Fibroblast of lung (primary cell): ENCODE results near the gene RET. TPM values are rescaled to one million over a fixed set of nuclear protein-coding genes. Genes with fewer than 3 reads are reported as not detected.

Source experiments
- DNase-seq, 2 donors: peaks; one replicate each; pipeline versions ENCODE4 v3.0.0 to v3.0.0-alpha.2; 2010; ENCODE audit warnings: low read depth in 2 of 2
- H2AFZ ChIP-seq: 2 replicates; pipeline ENCODE4 v1.5.1; 2012; ENCODE audit warnings: low read length, control low read depth, inconsistent platforms
- H3K27ac ChIP-seq: 2 replicates; pipeline ENCODE4 v1.5.1; 2011; ENCODE audit warnings: low read length, control low read depth; ENCODE audit not compliant: insufficient read depth
- H3K27me3 ChIP-seq: 2 replicates; pipeline ENCODE4 v1.5.1; 2011; ENCODE audit warnings: mild to moderate bottlenecking, low read length; ENCODE audit not compliant: control insufficient read depth, insufficient read depth
- H3K36me3 ChIP-seq: 2 replicates; pipeline ENCODE4 v1.5.1; 2011; ENCODE audit warnings: low read length; ENCODE audit not compliant: control insufficient read depth, insufficient read depth
- H3K4me1 ChIP-seq: 2 replicates; pipeline ENCODE4 v1.5.1; 2011; ENCODE audit warnings: low read length; ENCODE audit not compliant: control insufficient read depth, insufficient read depth; ENCODE audit errors: extremely low read depth
- H3K4me2 ChIP-seq: 2 replicates; pipeline ENCODE4 v1.5.1; 2011; ENCODE audit warnings: low read length, control low read depth; ENCODE audit not compliant: insufficient read depth; ENCODE audit errors: extremely low read depth
- H3K4me3 ChIP-seq, 4 experiments: fragments of 200-600 bp in 1 of 4; sonication (generic) in 1 of 4; replicated peaks in 1 of 4; 2 replicates each; pipeline ENCODE4 v1.5.1; 2011 to 2016; ENCODE audit warnings: low read length in 4 of 4, low read depth in 3 of 4, mild to moderate bottlenecking in 3 of 4, control low read depth in 2 of 4, inconsistent platforms in 1 of 4, mixed read lengths in 1 of 4; ENCODE audit not compliant: insufficient read depth in 1 of 4; ENCODE audit errors: control extremely low read depth in 1 of 4
- H3K79me2 ChIP-seq: 2 replicates; pipeline ENCODE4 v1.5.1; 2012; ENCODE audit warnings: mild to moderate bottlenecking, low read length, inconsistent platforms; ENCODE audit not compliant: control insufficient read depth, insufficient read depth
- H3K9ac ChIP-seq: 2 replicates; pipeline ENCODE4 v1.5.1; 2011; ENCODE audit warnings: mild to moderate bottlenecking, low read length, control low read depth; ENCODE audit not compliant: insufficient read depth
- H3K9me3 ChIP-seq: 2 replicates; pipeline ENCODE4 v1.5.1; 2012; ENCODE audit warnings: low read depth, low read length; ENCODE audit not compliant: control insufficient read depth, insufficient read depth
- H4K20me1 ChIP-seq: 2 replicates; pipeline ENCODE4 v1.5.1; 2011; ENCODE audit warnings: low read length; ENCODE audit not compliant: control insufficient read depth, insufficient read depth; ENCODE audit errors: extremely low read depth
- CTCF ChIP-seq, 2 donors: IDR thresholded peaks in 1 of 2; conservative IDR thresholded peaks in 1 of 2; 1 replicate in 1 of 2; 2 replicates in 1 of 2; pipeline ENCODE4 v1.5.1; 2011 to 2012; ENCODE audit warnings: low read length in 2 of 2, control low read depth in 1 of 2, inconsistent platforms in 1 of 2, low read depth in 1 of 2, mild to moderate bottlenecking in 1 of 2
- EZH2 ChIP-seq: IDR thresholded peaks from 2 replicates; pipeline ENCODE4 v1.5.1; 2012; ENCODE audit warnings: low read length, control low read depth, mild to moderate bottlenecking; ENCODE audit errors: missing control alignments
- polyA plus RNA-seq, 2 donors: library from polyadenylated mRNA; depleted of rRNA in 1 of 2; stranded (reverse) in 1 of 2; unstranded in 1 of 2; fragments of >200 nt; gene quantifications; 2 replicates each; pipeline ENCODE4 v1.2.1, GENCODE V29; 2011 to 2012; ENCODE audit warnings: missing spikeins in 1 of 2
- total RNA-seq: library from RNA; depleted of rRNA; stranded (reverse); fragments of >200 nt; gene quantifications from 2 replicates; pipeline ENCODE4 v1.2.1, GENCODE V29; 2014

RET gene
- total and polyA plus RNA-seq, 2 donors (not counting 1 experiment from before 2014, with no cell fraction given) = 0.08 to 0.83 TPM

GRCh38 chr10:43083764-43084163 lies 6.9 kb downstream of the RET start:
- Histone ChIP-seq H3K79me2 (no peaks in the 10 kb centered on the region), H3K4me2 (no peak overlapping the region), H3K27me3 (no peaks in the 10 kb centered on the region), H3K4me1 (no peaks in the 10 kb centered on the region), H3K4me3 (no peak overlapping the region), H3K27ac (no peak overlapping the region), H3K9ac (no peak overlapping the region), H4K20me1 (no peaks in the 10 kb centered on the region), H3K9me3 (no peaks in the 10 kb centered on the region), H3K36me3 (no peaks in the 10 kb centered on the region), H2AFZ (no peak overlapping the region)
- no peak for DNase-seq
- TF ChIP-seq EZH2 (no peak), CTCF (conservative IDR thresholded peaks at IDR 0.05 in 1 of 2, IDR thresholded peaks at IDR 0.05 in 1 of 2; ENCODE audit: low read depth in 1 of 2, low read length in 2 of 2) (no peak)

GRCh38 chr10:43084812-43085211 lies 7.9 kb downstream of the RET start:
- TF ChIP-seq CTCF (conservative IDR thresholded peaks at IDR 0.05 in 1 of 2, IDR thresholded peaks at IDR 0.05 in 1 of 2; ENCODE audit: low read depth in 1 of 2, low read length in 2 of 2) (no peak), EZH2 (no peak)

GRCh38 chr10:43086321-43086942 lies 9.6 kb downstream of the RET start:
- Histone ChIP-seq H4K20me1 (no peaks in the 10 kb centered on the region), H3K36me3 (no peaks in the 10 kb centered on the region), H3K27ac (no peak overlapping the region), H2AFZ (no peak overlapping the region), H3K27me3 (no peaks in the 10 kb centered on the region), H3K9me3 (no peaks in the 10 kb centered on the region), H3K4me2 (no peak overlapping the region), H3K4me1 (no peaks in the 10 kb centered on the region), H3K9ac (no peak overlapping the region), H3K79me2 (no peaks in the 10 kb centered on the region), H3K4me3 (no peak overlapping the region)
- no peak for DNase-seq
- TF ChIP-seq CTCF (conservative IDR thresholded peaks at IDR 0.05 in 1 of 2, IDR thresholded peaks at IDR 0.05 in 1 of 2; ENCODE audit: low read depth in 1 of 2, low read length in 2 of 2) = no peak
- TF ChIP-seq EZH2 = no peak

More at GRCh38 chr10:43084812-43085211, 7.9 kb downstream of the RET start:
- DNase-seq = no peak
- Histone ChIP-seq H4K20me1 (no peaks in the 10 kb centered on the region), H3K27me3 (no peaks in the 10 kb centered on the region), H3K4me1 (no peaks in the 10 kb centered on the region), H3K4me2 (no peak overlapping the region), H2AFZ (no peak overlapping the region), H3K27ac (no peak overlapping the region), H3K36me3 (no peaks in the 10 kb centered on the region), H3K9me3 (no peaks in the 10 kb centered on the region), H3K9ac (no peak overlapping the region), H3K79me2 (no peaks in the 10 kb centered on the region), H3K4me3 (no peak overlapping the region)
